GM18867 (cell line): ENCODE data around the gene ZNF23.

Experiments
- ATAC-seq: cut with Tn5 transposase; IDR thresholded peaks from one replicate; pipeline ENCODE4 v1.9.1; 2021; ENCODE audit warnings: mild to moderate bottlenecking, moderate library complexity; ENCODE audit not compliant: unreplicated experiment

ZNF23 gene

DNA sequence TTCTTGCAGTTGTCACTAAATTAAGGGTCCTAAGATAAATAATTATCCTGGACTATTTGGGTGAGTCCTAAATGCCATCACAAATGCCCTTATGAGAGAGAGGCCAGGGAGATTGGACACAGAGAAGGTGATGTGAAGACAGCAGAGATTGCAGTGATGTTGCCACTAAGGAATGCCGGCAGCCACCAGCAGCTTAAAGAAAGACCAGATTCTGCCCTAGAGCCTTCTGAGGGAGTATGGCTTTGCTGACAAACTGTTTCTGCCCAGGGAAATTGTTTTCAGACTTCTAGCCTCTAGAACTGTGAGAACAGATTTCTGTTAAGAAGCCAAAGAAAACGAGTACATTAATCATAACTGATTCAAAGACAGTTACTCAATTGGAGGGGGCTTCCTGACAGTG, 10.0 kb upstream of the ZNF23 start:
- no peak for ATAC-seq

DNA sequence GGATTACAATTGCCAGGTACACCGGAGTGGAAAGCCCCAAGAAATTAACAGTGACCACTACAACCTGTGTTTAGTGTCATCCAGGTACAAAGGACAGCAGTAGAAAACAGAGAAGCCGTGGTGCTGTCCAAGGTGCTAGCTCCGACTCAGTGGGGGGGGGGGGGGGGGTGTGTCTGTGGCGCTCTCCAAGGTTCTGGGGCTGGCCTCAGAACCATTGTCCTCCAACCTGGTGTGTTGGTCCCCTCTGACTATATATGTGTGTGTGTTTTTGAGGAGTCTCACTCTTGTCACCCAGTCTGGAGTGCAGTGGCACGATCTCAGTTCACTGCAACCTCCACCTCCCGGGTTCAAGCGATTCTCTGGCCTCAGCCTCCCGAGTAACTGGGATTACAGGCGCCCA, 5.8 kb upstream of the ZNF23 start:
- no peak for ATAC-seq

DNA sequence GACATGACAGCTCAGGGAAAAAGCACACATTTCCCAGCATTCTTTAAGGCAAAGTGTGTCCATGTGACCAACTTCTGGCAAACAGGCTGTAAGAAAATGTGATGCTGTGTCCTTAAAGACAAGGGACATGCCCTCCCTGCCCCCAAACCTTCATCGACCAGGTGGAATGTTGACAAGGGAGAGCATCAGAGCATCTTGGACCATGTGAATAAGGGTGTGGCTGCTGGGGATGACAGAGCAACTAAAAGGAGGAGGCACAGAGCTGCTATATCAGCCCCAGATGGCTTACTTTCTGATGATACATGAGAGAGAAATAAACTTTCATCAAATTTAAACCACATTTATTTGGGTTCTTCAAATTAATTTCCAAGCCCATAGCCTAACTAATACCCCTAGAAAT, 2.2 kb upstream of the ZNF23 start:
- no peak for ATAC-seq

DNA sequence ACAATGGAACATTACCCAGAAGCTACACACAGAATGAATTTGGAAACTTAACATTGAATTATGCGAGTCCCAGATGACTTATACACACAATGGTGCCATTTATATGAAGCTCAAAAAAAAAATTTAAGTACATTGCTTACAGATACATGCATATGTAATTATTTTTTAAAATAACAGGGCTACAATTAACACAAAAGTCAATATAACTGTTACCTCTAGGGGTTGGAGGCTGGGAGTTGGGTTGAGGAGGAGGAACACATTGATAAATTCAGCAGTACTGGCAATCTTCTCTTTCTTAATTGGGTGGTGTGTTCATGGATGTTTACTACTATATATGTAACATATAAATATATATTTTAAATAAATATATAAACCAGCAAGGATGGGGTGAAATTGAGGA, 1.1 kb downstream of the ZNF23 start:
- ATAC-seq, result no peak

DNA sequence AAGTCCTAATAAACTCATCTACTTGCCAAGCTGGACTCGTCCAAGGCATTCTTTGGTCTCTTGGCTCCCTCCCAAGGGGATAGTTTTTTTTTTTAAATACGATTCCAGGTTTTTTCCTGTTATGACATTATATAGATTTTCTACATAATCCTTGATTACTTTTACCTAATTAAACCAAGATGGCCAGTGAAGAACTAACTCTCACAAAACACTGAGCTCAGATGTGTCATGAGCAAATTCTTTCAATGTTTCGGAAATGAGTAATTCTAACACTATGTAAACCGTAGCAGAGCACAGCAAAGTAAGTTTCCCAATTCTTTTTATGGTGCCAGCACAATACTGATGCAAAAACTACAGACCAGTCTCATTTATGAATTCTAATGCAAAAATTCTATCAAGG, 1.8 kb downstream of the ZNF23 start:
- no peak for ATAC-seq

DNA sequence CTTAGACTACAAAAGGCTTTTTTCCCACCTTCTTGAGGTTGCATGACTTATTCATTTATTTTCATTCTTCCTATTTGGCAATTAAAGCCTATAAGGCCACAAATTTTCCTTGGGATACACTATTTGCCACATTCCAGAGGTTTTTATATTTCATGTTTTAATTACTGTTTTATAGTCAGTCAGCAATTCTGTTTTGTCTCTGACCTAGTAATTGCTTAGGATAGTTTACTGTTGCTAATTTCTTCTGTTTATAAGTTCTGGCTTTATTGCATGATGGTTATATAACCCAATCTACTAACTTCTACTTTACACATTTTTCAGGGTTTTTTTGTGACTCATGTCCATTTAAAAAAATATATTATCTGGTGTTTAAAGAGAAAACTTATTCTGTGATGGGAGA, 2.5 kb downstream of the ZNF23 start:
- ATAC-seq, result no peak

DNA sequence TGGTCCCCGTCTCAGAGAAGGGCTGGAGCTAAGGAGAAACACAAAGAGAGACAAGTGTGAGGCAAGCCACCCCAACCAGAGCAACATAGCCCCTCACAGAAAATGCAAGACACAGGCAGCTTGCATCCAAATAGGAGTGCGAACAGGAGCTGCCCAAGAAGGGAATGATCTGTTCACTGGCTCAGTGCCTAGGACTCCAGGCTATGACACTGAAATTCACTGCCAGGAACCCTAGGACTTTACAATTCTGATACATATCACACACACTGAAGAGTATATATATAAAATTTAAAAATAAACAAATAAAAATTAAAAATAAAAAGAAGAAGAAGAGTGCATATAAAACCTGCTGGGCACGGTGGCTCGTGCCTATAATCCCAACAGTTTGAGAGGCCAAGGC, 5.2 kb downstream of the ZNF23 start:
- ATAC-seq, result no peak

DNA sequence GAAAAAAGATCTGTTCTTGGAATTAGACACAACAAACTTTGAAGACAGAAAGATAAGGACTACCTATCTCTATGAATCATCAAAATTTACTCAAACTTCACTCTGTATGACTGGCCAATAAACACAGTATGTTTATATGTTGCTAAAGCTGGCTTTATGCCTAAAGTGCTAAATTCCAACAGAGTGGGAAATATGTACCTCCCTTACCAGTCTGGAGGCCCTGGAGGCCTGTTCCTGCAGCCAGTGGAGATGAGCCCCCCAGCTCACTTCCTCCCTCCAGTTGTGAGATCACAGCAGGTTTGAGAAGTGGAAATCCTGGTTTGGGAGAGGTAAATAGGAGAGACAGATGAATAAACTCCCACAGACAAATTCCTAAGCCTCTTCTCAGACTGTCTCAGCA, 9.0 kb downstream of the ZNF23 start:
- ATAC-seq, result no peak

DNA sequence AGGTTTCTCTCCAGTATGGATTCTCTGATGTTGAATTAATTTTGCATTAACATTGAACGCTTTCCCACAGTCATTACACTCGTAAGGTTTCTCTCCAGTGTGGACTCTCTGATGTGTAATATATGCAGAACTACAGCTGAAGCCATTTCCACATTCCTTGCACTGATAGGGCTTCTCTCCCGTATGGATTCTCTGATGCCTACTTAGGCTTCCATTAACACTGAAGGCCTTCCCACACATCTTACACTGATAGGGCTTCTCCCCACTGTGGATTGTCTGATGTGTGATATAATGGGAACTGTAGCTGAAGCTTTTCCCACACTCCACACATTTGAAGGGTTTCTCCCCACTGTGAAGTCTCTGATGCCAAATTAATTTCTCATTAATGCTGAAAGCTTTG, 13.0 kb downstream of the ZNF23 start:
- ATAC-seq, result no peak

DNA sequence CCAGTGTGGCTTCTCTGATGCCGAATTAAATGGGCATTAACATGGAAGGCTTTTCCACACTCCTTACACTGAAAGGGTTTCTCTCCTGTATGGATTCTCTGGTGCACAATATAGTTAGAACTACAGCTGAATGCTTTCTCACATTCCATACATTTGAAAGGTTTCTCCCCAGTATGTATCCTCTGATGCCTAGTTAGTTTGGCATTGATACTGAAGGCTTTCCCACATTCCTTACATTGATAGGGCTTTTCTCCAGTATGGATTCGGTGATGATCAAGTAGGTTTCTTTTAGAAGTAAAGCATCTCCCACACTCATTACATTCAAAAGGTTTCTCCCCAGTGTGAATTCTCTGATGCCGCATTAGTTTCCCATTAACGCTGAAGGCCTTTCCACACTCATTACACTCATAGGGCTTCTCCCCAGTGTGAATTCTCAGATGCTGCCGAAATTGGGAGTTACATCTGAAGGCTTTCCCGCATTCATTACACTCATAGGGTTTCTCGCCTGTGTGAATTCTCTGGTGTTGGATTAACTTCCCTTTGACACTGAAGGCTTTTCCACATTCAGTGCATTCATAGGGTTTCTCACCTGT, 13.7 kb downstream of the ZNF23 start:
- ATAC-seq, result no peak

DNA sequence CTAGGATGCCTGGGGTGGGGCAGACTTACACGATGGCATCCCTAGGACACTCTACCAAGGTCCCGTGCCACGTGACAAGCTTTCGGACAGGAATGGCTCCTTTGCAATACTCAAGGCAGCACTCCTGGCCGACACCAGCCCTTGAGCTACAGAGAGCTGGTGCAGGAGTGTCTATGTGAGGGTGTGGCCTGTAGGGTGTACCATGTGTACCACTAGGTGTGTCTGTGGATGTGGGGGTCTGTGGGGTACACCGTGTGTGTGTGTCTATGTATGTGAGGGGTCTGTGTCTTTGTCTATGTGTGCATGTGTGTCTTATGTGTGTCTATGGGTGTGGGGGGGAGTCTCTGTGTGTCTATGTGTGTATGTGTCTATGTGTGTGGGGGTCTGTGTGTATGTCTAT, 18.3 kb downstream of the ZNF23 start:
- no peak for ATAC-seq

DNA sequence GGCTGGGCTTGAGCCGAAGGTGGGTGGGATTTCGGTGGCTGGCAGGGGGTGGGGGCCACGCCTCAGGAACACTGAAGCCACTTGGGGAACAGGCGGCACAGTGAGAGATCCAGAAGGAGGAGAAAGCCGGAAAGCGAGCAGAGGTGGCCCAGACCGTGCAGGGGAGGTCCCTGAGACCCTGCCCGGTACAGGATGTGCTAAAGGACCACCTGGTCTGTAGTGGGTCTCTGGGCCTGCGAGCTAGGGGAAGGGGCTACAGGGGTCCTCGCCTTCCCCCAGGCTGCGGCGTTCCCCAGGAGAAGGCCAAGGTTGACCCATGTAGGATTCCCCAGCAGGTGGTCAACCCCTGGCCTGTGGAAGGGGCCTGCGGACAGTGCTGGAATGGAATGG, 20.0 kb downstream of the ZNF23 start, which contains the start of gene TLE7:
Gene TLE7 (minus strand): TSS at position 4 of the 390 bp plus-strand sequence. CDS start 8,730 bp downstream, outside the sequence.
- no peak for ATAC-seq

DNA sequence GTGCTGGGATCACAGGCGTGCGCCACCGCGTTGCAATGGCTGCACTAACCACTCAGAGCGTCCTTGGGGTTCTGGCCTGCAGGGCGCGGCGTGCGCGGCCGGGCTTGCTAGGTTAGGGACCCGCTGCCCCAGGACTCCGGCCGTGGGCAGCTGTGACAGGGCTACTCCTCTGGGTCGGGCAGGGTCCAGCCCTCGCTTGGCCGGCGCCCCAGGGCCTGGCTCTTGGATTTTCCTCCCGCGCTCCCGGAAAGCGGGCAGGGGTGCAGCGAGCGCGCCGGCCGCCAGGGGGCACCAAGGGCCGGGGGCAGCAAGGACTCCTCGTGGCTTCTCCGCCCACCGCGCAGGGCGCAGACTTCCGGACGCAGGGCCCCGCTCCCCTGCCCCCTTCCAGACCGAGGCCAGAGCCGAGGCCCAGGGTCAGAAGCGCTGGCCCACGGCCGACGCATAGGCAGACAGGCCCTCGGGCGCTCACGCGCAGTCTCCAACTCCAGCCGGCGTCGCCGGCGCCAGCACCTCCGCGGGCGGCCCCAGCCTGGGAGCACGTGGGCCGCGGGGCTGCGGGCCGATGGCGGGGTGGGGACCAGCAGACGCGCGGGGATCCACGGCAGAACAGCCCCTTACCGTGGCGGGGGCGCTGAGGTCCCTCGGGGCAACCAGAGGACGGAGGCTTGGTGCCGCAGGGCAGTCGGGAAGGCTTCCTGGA, 20.5 kb downstream of the ZNF23 start:
- ATAC-seq, result no peak

DNA sequence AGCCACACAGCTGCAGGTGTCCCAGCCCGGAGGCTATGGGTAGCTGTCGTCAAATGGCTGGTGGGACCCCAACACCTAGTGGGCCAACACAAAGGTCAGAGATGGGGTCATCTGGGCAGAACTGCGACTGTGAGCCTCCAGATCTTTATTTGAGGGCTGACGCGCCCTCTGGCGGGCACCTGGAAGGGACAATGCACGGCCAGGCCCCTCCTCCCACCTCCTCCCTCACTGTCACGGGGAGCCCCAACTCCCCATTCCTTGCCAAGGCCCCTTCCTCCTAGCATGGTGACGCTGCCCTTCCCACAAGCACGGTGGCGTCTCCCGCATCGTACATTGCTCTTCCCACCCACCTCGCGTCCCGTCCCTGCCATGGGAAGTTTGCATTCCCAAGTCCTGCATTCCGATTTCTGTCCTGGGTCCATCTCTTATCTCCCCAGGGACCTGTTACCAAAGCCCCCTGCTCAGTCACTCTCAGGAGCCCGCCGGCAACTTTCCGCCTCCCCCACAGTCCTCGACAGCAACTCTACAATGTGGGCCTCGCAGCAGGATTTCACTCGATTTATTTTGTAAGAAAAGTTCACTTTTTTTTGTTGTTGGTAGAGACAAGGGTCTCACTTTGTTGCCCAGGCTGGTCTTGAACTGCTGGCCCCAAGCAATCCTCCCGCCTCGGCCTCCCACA, 21.2 kb downstream of the ZNF23 start:
- ATAC-seq, result no peak

DNA sequence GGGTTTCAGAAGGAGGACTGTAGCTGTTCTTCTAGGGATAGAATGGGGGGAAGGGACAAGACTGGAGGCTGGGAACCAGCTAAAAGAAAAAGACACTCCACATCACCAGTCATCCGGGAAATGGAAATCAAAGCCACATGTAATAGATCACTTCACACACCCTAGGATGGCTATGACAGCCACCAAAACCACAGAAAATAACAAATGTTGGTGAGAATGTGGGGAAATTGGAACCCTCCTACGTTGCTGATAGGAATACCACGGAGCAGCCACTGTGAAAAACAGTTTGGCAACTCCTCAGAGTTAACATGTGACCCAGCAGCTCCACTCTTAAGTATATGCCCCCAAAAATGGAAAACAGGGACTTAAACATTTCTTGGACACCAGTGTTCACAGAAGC, 22.5 kb downstream of the ZNF23 start:
- ATAC-seq, result no peak

DNA sequence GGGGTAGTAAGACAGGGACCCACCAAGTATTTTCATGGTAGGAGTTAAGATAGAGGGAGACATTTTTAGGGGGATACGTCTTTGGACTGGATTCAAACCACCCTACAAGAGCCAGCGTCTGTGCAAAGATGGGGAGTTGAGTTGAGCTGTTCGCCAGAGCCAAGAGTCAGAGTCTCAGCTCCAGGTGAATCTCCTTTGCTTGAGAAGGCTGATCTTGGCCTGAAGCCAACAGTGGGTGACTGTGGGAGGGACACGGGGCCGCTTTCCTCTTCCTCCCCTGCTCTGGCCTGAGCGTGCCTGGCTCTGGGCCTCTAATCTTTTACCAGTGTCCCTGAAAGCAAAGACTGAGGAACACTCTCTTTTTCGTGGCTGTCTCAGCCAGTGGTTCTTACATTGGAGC, 25.6 kb downstream of the ZNF23 start:
- no peak for ATAC-seq

DNA sequence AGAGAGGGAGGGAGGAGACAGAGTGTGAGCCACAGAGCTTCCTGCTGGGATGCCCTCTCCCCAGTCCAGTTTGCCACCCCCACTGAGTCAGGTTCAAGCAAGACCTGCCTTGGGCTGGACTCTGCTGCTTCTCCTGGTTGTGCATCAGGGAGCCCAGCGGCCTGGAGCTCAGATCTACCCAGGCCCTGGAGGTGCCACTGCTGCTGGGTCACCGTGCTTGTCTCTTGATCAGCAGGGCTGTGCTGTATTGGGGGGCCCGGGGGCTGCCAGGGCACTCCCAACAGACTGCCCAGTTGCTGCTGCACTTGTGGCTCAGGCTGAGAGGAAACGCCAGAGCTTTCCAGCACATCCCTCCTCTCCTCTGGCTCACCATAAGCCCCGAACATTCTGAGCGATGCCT, 29.1 kb downstream of the ZNF23 start:
- no peak for ATAC-seq

DNA sequence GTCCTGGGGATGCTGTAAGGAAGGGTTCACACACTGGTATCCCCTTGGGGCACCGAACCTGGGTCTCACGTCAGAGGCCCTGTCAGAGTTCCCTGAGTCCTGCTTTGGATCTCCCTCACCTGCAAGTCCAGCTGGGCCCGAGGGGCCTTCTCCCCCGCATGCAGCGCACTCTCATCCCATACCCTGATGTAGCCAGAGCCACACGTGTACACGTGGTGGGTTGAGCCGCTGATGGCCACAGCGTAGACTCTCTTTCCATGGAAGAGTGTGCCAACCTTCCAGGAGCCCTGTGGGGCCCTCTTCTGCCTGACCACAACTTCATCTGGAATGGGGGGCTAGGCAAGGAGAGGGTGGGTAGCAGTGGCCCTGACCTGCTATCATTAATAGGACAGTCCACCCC, 30.1 kb downstream of the ZNF23 start:
- no peak for ATAC-seq

DNA sequence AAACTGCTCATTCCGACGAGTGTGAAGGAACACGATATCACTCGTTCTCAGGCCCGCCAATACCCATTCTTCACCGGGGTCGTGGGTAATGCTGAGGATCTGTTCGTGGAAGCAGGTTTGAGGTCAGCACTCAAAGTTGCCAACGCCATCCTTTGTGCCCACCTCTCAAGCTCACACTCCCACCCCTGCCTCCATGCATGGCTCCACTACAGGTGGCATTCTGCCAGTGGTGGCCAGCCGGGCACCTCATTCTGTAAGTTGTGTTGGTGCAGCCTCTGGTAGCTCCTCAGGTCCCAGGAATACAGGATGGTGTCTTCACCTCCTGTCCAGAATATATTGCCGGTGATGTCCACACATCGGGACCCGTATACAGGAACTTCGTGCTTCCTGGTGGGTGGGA, 30.9 kb downstream of the ZNF23 start:
- ATAC-seq, result no peak

DNA sequence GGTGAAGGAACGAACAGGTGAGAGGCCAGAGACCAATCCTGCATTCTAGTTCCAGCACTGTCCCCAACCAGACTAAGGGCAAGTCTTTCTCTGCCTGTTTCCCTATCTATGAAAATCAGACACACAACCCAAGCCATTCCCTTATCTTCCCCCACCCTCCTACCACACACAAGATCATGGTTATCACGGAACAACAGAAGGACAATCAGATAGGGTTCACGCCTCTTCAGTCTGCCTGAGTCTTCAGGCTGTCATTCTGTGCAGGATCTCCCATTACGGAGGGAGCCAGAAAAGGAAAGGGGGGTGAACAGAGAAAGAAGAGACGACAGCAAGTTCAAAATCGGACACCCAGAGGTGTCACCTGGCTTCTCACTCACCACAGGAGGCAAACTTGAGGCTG, 31.3 kb downstream of the ZNF23 start:
- no peak for ATAC-seq

DNA sequence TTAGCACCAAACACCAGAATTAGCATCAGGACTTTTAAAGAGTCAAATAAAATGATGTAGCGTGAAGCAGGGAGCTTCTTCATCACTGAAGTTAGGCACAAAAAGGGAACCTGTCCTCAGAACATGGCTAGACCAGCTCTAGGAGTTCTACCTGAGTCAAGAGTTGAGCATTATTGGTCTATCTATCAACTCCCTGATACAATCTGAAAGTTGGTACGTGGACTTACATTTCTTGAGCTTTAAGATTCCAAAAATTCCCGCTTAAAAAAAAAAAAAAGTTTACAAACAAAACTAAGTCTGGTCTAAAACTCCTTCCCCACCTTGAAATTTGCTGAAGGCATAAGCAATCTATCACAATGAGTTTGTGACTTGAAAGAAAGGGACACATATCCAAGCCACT, 32.5 kb downstream of the ZNF23 start:
- ATAC-seq, result no peak

DNA sequence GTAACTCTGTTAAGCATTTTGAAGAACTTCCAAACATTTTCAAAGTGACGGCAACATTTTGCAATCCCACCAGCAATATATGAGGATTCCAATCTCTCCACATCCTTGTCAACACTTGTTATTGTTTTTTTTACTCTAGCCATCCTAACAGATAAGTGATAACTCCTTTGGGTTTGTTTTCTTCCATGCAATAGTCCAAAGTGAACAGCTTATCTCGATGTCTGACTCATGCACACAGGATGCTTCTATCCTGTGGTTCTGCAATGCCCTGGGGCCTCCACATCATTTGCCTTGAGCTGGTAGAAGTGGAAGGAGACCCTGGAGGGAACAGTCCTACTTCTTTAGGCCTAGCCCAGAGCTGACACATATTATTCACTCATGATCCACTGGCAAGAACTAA, 33.2 kb downstream of the ZNF23 start:
- no peak for ATAC-seq
